Stimulated activated effector memory CD8-positive, alpha-beta T cell treated with anti-CD3 and anti-CD28 coated beads, Interleukin-12 subunit alpha, Interleukin-12 subunit beta, amount 100 ng/mL, for 72 hours (primary cell): ENCODE data around the gene RANBP1.

ENCODE experiments used
- ATAC-seq: fragments of 150-1000 bp; cut with Tn5 transposase; 2 replicates; pipeline ENCODE4 v1.10.0; 2021
- DNase-seq, 2 donors: peaks; one replicate each; pipeline ENCODE4 v3.0.0; 2021 to 2022; ENCODE audit warnings: low spot score in 2 of 2
- H3K27ac Mint-ChIP-seq: one replicate; pipeline ENCODE4 v1.8.0; 2022; ENCODE audit warnings: mild to moderate bottlenecking, mixed read lengths
- H3K36me3 Mint-ChIP-seq: one replicate; pipeline ENCODE4 v1.8.0; 2022; ENCODE audit warnings: mild to moderate bottlenecking, mixed read lengths
- H3K4me1 Mint-ChIP-seq: one replicate; pipeline ENCODE4 v1.8.0; 2022; ENCODE audit warnings: mixed read lengths
- H3K4me3 Mint-ChIP-seq: one replicate; pipeline ENCODE4 v1.8.0; 2022; ENCODE audit warnings: mild to moderate bottlenecking, mixed read lengths
- H3K9me3 Mint-ChIP-seq: one replicate; pipeline ENCODE4 v1.8.0; 2022; ENCODE audit warnings: mixed read lengths

Gene RANBP1

DNA sequence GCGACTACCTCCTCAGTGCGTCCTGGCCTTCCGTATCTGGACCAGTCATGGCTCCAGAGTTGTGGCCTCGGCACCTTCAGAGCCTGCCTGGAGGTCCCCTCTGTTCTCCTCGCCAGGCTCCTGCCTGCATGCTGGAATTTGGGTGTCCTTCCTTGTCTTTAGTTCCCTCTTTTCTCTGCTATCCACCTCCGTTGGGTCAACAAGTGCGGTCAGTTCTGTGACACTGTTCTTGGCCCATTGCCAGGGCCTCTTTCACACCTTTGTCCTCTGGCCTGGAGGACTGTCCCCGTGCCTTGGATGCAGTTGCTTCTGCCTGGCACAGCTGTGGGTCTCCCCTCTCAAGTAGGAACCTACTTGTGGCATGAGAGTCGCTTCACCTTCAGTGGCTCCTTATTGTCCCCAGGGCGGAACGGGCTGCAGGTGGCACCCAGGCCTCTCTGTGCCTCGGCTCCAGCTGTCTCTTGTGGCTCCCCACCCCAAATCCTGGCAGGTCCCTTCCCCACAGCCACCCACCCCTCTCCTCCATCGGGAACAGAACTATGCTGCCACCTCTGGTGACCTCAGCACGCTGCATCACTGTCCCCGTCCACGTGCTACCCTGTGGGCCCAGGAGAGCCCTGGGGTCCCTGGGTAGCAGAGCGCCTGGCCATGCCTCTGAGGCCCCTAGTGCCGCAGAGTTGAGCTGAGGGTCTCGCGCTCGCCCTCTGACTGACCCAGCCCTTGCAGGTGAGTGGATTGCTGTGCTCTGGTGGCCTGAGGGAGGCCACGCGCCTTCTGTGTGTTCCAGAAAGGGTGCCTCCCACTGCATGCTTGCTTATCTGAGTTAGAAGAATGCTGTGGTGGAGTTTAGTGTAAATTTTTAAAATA lies 31.1 kb upstream of the RANBP1 start:
- no peak for ATAC-seq
- Mint-ChIP-seq H3K4me3 (peak overlapping the region; percentile 87), H3K27ac (peak overlapping the region; percentile 36), H3K9me3 (no peaks in the 10 kb centered on the region), H3K36me3 (peaks cover 60% of the 10 kb centered on the region), H3K4me1 (peaks cover 81% of the 10 kb centered on the region)
- DNase-seq, result no peak

DNA sequence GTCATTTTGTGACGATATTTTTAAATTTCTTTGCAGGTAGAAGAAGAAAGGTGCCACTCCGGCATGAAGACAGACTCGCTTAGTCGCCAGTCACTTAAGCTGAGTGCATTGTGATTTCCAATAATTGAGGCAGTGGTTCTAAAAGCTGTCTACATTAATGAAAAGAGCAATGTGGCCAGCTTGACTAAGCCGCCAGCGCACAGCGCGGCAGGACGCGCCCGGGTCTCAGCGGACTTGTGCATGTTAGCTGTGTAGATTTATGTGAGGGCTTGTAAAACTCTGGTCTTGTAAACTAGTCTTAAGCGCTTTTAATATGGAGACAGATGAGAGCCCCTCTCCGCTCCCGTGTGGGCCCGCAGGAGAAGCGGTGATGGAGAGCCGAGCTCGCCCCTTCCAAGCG lies 30.3 kb upstream of the RANBP1 start:
- peaks cover 68% of the 10 kb centered on the region for H3K36me3 Mint-ChIP-seq
- no peak overlapping the region for H3K4me3 Mint-ChIP-seq
- DNase-seq (no peak), ATAC-seq (no peak)
- no peaks in the 10 kb centered on the region for H3K9me3 Mint-ChIP-seq
- peaks cover 89% of the 10 kb centered on the region for H3K4me1 Mint-ChIP-seq
- peak overlapping the region; percentile 36 for H3K27ac Mint-ChIP-seq

DNA sequence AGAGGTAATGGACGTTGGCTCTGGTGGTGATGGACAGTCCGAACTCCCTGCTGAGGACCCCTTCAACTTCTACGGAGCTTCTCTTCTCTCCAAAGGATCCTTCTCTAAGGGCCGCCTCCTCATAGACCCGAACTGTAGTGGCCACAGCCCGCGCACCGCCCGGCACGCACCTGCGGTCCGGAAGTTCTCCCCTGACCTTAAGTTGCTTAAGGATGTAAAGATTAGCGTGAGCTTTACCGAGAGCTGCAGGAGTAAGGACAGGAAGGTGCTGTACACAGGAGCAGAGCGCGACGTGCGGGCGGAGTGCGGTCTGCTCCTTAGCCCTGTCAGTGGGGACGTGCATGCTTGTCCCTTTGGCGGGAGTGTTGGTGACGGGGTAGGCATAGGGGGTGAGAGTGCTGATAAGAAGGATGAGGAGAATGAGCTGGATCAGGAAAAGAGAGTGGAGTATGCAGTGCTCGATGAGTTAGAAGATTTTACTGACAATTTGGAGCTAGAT lies 29.8 kb upstream of the RANBP1 start:
- peaks cover 68% of the 10 kb centered on the region for H3K36me3 Mint-ChIP-seq

DNA sequence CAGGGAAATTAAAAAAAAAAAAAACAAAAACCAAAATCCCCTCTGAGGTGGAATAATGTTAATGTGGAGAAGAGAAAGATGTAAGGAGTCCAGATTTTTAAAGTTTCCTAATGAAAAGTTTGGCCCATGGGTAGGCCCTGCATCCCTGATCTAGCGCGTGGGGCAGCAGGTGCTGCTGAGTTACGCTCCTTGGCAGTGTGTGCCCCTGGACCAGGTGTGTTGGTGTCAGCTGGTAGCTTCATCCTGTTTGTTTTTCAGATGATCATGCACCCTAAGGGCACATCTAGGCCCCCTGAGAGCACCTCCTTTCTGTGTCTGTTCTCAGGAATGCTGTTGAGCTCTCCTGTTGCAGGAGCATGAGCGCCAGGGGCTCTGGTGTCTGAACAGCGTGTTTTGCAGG lies 29.1 kb upstream of the RANBP1 start:
- ATAC-seq (no peak), DNase-seq (no peak)
- Mint-ChIP-seq H3K4me3 (no peak overlapping the region), H3K36me3 (peaks cover 69% of the 10 kb centered on the region), H3K9me3 (no peaks in the 10 kb centered on the region), H3K27ac (peak overlapping the region; percentile 82), H3K4me1 (peaks cover 89% of the 10 kb centered on the region)

More for the DNA sequence above, 29.8 kb upstream of the RANBP1 start:
- ATAC-seq (no peak), DNase-seq (no peak)
- Mint-ChIP-seq H3K4me3 (no peak overlapping the region), H3K9me3 (no peaks in the 10 kb centered on the region), H3K4me1 (peaks cover 89% of the 10 kb centered on the region), H3K27ac (peak overlapping the region; percentile 82)

DNA sequence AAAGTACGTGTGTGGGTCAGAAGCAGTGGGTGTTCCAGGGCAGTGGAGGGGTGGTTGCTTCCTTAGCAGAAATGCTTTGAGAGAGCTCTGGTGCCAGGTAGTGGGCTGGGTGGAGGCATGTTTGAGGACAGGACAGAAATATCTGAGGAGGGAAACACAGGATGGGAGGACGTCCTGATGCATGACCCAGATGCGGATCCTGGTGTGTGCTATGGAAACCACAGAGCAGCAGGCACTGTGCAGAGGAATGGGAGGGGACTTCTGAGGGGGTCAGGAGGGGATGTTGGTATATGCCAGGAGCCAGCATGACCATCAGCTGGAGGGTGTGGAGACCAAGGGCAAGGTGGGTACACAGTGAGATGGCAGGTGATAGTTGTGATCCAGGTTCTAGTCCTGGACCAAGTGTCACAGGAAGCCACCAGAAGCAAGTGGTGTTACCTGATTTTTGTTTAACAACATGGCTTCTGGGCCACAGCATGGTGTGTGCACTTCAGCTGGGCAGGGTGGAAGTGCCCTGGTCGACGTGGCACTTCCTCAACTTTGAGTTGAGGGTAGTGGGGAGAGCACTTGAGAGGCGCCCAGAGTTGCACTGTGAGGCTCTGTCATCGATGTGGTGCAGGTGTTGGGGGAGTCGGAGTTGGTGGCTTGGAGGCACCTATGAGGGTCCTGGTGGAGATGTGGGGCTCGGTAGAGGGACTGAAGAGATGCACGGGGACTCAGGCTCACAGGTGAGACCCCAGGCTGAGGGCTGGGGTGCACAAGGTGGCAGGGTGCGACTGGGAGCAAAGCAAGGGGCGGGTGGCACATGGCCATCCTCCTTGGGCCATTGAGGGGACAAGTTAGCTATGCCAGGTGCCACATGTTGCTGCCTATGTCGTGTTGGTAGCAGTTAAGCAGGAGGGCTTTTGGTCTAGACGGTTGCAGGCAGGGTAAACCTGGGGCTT lies 28.3 kb upstream of the RANBP1 start:
- peak overlapping the region; percentile 45 for H3K4me3 Mint-ChIP-seq
- no peak for ATAC-seq
- H3K36me3 Mint-ChIP-seq, result peaks cover 78% of the 10 kb centered on the region
- H3K4me1 Mint-ChIP-seq, result peaks cover 89% of the 10 kb centered on the region
- peak overlapping the region; percentile 82 for H3K27ac Mint-ChIP-seq
- no peak for DNase-seq
- H3K9me3 Mint-ChIP-seq, result no peaks in the 10 kb centered on the region

DNA sequence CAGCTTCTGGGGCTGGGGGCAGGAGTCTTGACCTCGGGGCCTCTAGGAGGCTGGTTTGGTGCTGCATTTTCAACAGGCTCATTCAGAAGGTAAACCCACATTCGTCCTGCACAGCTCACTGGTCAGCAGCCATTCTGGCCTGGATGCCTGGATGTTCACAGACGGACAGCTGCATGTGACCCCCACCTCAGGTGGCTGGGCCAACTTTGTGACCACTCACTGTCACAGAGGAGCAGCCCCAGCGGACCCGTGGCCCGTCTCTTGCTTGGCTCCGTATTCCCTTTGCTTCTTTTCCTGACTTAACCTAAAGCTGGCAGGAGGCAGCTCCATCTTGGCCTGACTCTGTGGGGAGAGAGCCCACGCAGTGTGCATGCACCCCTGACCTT lies 27.6 kb upstream of the RANBP1 start:
- H3K4me1 Mint-ChIP-seq, result peaks cover 86% of the 10 kb centered on the region
- no peak for DNase-seq
- peaks cover 84% of the 10 kb centered on the region for H3K36me3 Mint-ChIP-seq
- ATAC-seq, result no peak
- peak overlapping the region; percentile 45 for H3K4me3 Mint-ChIP-seq
- H3K27ac Mint-ChIP-seq, result peak overlapping the region; percentile 82
- H3K9me3 Mint-ChIP-seq, result no peaks in the 10 kb centered on the region

DNA sequence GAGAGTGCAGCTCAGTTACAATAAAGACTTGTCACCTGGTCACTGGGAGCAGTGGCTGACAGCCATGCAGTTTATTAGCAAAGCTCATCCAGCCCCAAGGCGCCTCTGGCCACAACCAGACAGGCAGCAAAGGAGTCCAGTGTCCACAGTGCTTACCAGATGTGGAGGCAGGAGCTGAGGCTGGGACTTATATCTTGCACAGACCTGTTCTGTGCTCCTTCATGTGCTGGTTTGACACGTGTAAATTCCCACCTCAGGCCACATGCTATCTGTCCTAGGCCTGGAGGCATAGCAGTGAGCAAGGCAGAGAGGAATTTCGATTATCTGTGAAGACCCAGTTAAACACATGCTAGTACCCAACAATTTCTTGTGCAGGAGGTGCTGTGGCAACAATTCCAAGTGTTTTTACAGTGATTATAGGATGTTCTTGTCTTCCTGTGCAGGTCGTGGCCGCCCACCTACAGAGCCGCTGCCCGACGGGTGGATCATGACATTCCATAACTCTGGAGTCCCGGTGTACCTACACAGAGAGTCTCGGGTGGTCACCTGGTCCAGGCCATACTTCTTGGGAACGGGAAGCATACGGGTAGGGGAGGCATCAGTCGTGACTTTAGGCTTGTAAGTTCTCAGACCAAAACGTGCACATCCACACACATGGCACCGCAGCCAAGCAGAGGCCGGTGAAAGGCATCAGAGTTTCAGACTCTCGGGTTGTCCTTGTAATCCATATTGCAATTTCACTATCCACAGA lies 26.5 kb upstream of the RANBP1 start:
- H3K36me3 Mint-ChIP-seq, result peaks cover 96% of the 10 kb centered on the region
- no peak overlapping the region for H3K4me3 Mint-ChIP-seq
- no peak for ATAC-seq
- H3K4me1 Mint-ChIP-seq, result peaks cover 86% of the 10 kb centered on the region
- peak overlapping the region; percentile 82 for H3K27ac Mint-ChIP-seq
- no peaks in the 10 kb centered on the region for H3K9me3 Mint-ChIP-seq
- DNase-seq, result no peak

DNA sequence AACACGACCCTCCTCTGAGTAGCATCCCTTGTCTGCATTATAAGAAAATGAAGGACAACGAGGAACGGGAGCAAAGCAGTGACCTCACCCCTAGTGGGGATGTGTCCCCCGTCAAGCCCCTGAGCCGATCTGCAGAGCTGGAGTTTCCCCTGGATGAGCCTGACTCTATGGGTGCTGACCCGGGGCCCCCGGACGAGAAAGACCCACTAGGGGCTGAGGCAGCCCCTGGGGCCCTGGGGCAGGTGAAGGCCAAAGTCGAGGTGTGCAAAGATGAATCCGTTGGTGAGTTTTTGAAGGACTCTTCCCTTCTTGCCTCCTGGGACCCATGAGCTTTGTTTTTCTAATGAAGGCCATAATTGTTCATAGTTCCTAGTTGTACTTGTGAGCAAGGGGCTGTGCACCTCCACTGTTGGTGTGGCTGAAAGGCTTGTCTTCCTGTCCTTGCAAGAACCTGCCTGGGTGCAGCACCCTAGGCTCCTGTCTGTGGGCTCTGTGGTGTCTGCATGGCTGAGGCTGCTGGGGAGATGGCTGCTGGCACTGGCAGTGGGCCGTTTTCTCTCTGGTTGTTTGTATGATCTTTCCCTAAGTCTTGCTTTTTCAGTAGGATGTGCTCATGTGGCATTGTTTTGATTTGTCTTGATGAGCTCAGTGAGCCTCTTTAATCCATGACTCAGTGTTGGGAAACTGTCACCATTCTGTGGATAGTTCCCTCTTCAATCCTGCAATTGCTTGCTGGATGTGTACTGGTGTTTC lies 25.8 kb upstream of the RANBP1 start:
- H3K4me1 Mint-ChIP-seq, result peaks cover 86% of the 10 kb centered on the region
- H3K27ac Mint-ChIP-seq, result peak overlapping the region; percentile 74
- DNase-seq (no peak), ATAC-seq (no peak)
- H3K9me3 Mint-ChIP-seq, result no peaks in the 10 kb centered on the region
- H3K4me3 Mint-ChIP-seq, result peak overlapping the region; percentile 65
- peaks cover 100% of the 10 kb centered on the region for H3K36me3 Mint-ChIP-seq

DNA sequence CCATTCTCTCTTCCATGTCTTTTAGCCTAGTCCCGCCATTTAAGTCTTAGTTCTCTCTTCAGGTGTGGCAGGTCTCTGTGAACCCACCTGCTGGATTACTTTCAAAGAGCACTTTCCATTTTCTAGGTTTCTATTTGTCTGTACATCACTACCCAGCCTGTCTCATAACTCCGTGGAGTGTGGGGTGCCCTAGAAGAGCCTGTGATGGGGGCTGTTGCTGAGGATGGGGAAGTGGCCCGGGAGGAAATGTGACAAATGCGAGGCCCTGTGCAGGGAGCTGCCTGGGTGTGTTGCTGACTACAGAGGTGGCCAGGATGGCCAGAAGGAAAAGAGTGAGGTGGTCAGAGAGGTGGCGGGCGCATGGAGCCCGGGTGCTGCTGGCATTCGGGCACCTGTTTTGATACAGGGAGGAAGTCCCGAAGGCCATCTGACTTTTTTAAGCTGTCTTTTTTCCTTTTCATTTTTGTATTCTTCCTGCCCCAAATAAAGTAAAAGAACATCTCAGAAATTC lies 25.1 kb upstream of the RANBP1 start:
- ATAC-seq (peak; percentile 65), DNase-seq (no peak)
- Mint-ChIP-seq H3K9me3 (no peaks in the 10 kb centered on the region), H3K27ac (peak overlapping the region; percentile 74), H3K36me3 (peaks cover 100% of the 10 kb centered on the region), H3K4me1 (peaks cover 86% of the 10 kb centered on the region), H3K4me3 (peak overlapping the region; percentile 65)

DNA sequence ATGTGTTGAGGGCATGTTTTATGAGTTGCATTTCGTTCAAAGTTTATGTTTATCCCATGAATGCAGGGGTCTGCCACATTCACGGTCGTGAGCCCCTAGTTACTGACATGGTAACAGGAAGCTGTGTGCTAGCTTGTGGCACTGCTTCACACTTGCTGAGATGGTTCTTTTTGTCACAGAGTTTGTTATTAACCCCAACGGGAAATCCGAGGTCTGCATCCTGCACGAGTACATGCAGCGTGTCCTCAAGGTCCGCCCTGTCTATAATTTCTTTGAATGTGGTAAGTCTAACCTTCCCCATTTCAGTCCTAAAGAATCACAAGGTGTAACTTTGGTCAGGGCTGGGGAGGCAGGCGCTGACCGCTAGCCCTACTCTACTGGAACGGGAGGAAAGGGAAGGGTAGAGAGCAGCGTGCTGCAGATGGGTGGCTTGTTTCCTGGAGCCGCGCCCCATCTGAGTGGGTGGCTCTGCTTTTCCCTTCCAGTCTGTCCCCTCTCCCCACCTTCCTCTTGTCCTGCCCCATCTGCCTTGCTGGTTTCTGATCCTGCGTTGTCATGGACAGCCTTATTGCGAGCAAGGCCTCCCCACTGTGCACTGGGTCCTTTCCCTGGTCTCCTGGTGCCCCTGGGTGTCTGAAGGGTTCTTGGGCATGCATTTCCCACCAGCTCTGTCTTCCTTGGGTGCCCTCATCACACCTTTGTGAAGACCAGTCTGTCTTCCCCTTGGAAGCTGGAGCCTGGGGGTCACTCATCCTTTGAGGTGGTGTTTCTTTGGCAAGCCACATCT lies 24.0 kb upstream of the RANBP1 start:
- H3K4me1 Mint-ChIP-seq, result peaks cover 80% of the 10 kb centered on the region
- no peaks in the 10 kb centered on the region for H3K9me3 Mint-ChIP-seq
- H3K27ac Mint-ChIP-seq, result peak overlapping the region; percentile 74
- H3K36me3 Mint-ChIP-seq, result peaks cover 100% of the 10 kb centered on the region
- H3K4me3 Mint-ChIP-seq, result peak overlapping the region; percentile 65
- DNase-seq (no peak), ATAC-seq (peak; percentile 38)

DNA sequence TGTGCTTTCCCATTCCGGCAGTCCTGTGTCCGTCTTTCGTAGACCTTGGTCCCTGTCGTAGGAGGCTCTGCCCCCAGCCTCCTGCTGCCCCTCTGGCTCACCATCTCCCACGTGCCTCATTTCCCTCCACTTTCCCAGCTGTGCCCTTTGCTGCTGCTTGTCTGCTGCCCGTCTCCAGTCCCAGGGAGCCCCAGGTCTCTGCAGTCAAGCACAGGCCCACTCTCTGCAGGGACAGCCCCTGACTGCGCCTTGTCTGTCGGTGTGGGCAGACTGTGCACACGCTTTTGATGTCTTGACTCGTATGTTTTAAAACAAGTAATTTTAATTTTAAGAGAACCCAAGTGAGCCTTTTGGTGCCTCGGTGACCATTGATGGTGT lies 23.4 kb upstream of the RANBP1 start:
- DNase-seq, result no peak
- Mint-ChIP-seq H3K4me1 (peaks cover 80% of the 10 kb centered on the region), H3K36me3 (peaks cover 100% of the 10 kb centered on the region)

DNA sequence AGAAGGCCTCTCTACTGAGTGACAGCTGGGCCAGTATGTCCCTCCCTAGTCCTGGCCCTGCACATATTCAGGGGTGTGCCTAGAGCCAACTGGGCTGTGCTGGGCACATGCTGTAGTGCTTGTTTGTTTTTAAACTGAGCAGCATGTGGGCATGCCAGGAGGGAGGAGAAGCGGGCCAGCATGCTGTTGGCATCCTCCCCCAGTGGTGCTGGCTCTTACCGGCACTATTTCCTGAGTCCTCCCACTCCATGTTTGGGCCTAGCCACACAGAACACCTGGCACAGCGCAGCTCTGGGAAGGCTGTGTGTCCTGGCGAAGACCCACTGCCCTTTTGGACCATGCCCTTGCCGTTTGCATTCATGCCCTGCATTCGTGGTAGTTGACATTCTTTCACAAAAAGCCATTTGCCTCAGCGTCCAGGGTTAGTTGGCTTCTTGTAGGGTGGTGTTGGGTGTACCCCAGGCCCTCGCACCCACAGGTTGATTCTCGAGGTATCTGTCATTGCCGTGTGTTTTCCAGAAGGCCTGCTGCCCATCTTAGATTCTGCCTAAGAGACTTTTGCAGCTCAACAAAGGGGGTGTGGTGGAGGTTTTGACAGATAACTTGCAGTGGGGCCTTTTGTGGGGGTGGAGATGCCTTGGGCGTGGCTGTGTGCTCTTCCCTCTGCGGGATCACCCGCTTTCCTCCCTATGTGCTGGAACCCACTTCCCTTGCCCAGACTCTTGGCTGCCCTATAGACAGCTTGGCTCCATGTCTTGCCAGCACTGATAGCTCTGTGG lies 22.3 kb upstream of the RANBP1 start:
- Mint-ChIP-seq H3K4me3 (peak overlapping the region; percentile 65), H3K27ac (peak overlapping the region; percentile 81), H3K36me3 (peaks cover 100% of the 10 kb centered on the region), H3K4me1 (peaks cover 84% of the 10 kb centered on the region), H3K9me3 (no peaks in the 10 kb centered on the region)
- DNase-seq (no peak), ATAC-seq (peak; percentile 49)

More for the DNA sequence above, 23.4 kb upstream of the RANBP1 start:
- Mint-ChIP-seq H3K4me3 (peak overlapping the region; percentile 65), H3K9me3 (no peaks in the 10 kb centered on the region), H3K27ac (peak overlapping the region; percentile 74)
- ATAC-seq, result peak; percentile 43
